K562 (cell line): ENCODE results near the gene PIK3C2G. TPM values are rescaled to one million over a fixed set of nuclear protein-coding genes. Genes with fewer than 3 reads are reported as not detected.

Experiments
- ATAC-seq: fragments of 200-7000 bp; cut with Tn5 transposase; 3 replicates; pipeline ENCODE4 v1.9.1; 2020; ENCODE audit warnings: moderate library complexity
- BruUV-seq: library from RNA; stranded (reverse); fragments of 400-500 nt; replicated peaks from 2 replicates; lab custom pipeline; 2021; lab: Mats Ljungman, UMichigan
- CTCF ChIA-PET: fragments of 300-600 bp; formaldehyde crosslinking; extraction: SDS; loops from one replicate; lab custom pipeline; 2021; ENCODE audit warnings: low intra/inter-chr PET ratio; lab: Yijun Ruan, JAX
- POLR2A ChIA-PET: fragments of 300-600, 350-650 bp; sonication (Branson Sonifier 250); formaldehyde crosslinking; extraction: SDS; loops from one replicate; lab custom pipeline; 2021; ENCODE audit warnings: antibody characterized with exemption, inconsistent platforms; lab: Yijun Ruan, JAX
- DNase-seq, 4 experiments: peaks; one replicate each; pipeline versions ENCODE4 v3.0.0 to v3.0.0-alpha.2; 2011 to 2018; ENCODE audit warnings: low spot score in 3 of 4, mixed read lengths in 3 of 4; ENCODE audit errors: extremely low read depth in 1 of 4
- FAIRE-seq: peaks from 2 replicates; lab custom pipeline; 2011; peaks lifted over from hg19 to GRCh38; lab: Jason Lieb, UNC
- H2AFZ ChIP-seq: 2 replicates; pipeline ENCODE4 v1.6.0; 2011; ENCODE audit warnings: low read depth, low read length, control low read depth, inconsistent platforms
- H3K27ac ChIP-seq: fragments of 200-600 bp; 3 replicates; pipeline ENCODE4 v1.8.0; 2011; ENCODE audit warnings: low read depth, mild to moderate bottlenecking, control low read depth, inconsistent platforms, low read length, moderate library complexity, mixed read lengths; ENCODE audit errors: extremely low read depth
- H3K27me3 ChIP-seq, 2 experiments: fragments of 300-600 bp in 1 of 2; 2 replicates in 1 of 2; 3 replicates in 1 of 2; pipeline versions ENCODE4 v1.6.0 to v1.8.0; 2011; ENCODE audit warnings: inconsistent platforms in 2 of 2, low read length in 2 of 2, mild to moderate bottlenecking in 1 of 2, mixed read lengths in 1 of 2, moderate library complexity in 1 of 2; ENCODE audit not compliant: control insufficient read depth in 2 of 2, insufficient read depth in 2 of 2
- H3K36me3 ChIP-seq: fragments of 300-600 bp; 3 replicates; pipeline ENCODE4 v1.8.0; 2011; ENCODE audit warnings: mild to moderate bottlenecking, low read length, inconsistent platforms; ENCODE audit not compliant: control insufficient read depth, insufficient read depth
- H3K4me1 ChIP-seq, 2 experiments: fragments of 200-600 bp in 1 of 2; replicated peaks in 1 of 2; 2 replicates in 1 of 2; 3 replicates in 1 of 2; pipeline versions ENCODE4 v1.5.1 to v1.8.0; 2011; ENCODE audit warnings: inconsistent platforms in 2 of 2, low read length in 2 of 2, mild to moderate bottlenecking in 1 of 2, mixed read lengths in 1 of 2, moderate library complexity in 1 of 2; ENCODE audit not compliant: control insufficient read depth in 2 of 2, insufficient read depth in 2 of 2
- H3K4me2 ChIP-seq: 2 replicates; pipeline ENCODE4 v1.6.1; 2011; ENCODE audit warnings: low read length, control low read depth, inconsistent platforms, mixed read lengths; ENCODE audit not compliant: insufficient read depth
- H3K4me3 ChIP-seq: fragments of 200-600 bp; sonication (generic), shearing (Covaris generic); 2 replicates; pipeline ENCODE4 v1.5.1; 2016; ENCODE audit warnings: control low read depth, inconsistent platforms
- H3K79me2 ChIP-seq: fragments of 200-600 bp; 3 replicates; pipeline ENCODE4 v1.8.0; 2011; ENCODE audit warnings: low read length, inconsistent platforms; ENCODE audit not compliant: control insufficient read depth, insufficient read depth
- H3K9ac ChIP-seq, 2 experiments: 2 replicates each; pipeline versions ENCODE4 v1.6.0 to v1.6.1; 2011; ENCODE audit warnings: low read depth in 2 of 2, low read length in 2 of 2, control low read depth in 1 of 2, inconsistent platforms in 1 of 2, mild to moderate bottlenecking in 1 of 2, mixed read lengths in 1 of 2; ENCODE audit not compliant: insufficient read depth in 1 of 2
- H3K9me1 ChIP-seq: one replicate; pipeline ENCODE4 v1.6.0; 2011; ENCODE audit warnings: inconsistent platforms, mild to moderate bottlenecking, low read length, moderate library complexity; ENCODE audit not compliant: control insufficient read depth, insufficient read depth
- H3K9me3 ChIP-seq: replicated peaks from 2 replicates; pipeline ENCODE4 v1.5.1; 2011; ENCODE audit warnings: low read depth, low read length, inconsistent platforms; ENCODE audit not compliant: control insufficient read depth, insufficient read depth
- H4K20me1 ChIP-seq: replicated peaks from 2 replicates; pipeline ENCODE4 v1.6.1; 2011; ENCODE audit warnings: low read length, inconsistent platforms, mixed read lengths; ENCODE audit not compliant: control insufficient read depth, insufficient read depth
- CEBPB ChIP-seq: fragments of 450-650 bp; IDR thresholded peaks from 2 replicates; pipeline ENCODE4 v1.6.1; 2016; ENCODE audit warnings: missing genetic modification characterization, missing compliant biosample characterization
- CEBPG ChIP-seq, 3 experiments: fragments of 200-800 bp in 1 of 3; sonication (Bioruptor generic) in 1 of 3; sonication (generic) in 1 of 3; formaldehyde crosslinking in 1 of 3; IDR thresholded peaks in 2 of 3; conservative IDR thresholded peaks in 1 of 3; 2 replicates each; pipeline versions ENCODE4 v1.6.1 to v1.8.0; 2016 to 2022; ENCODE audit warnings: missing compliant biosample characterization in 2 of 3, missing genetic modification characterization in 2 of 3, mild to moderate bottlenecking in 1 of 3, missing genetic modification reagents in 1 of 3
- CTBP1 ChIP-seq: fragments of 450-650 bp; IDR thresholded peaks from 2 replicates; pipeline ENCODE4 v1.6.1; 2016; ENCODE audit warnings: borderline replicate concordance
- HCFC1 ChIP-seq: IDR thresholded peaks from 2 replicates; pipeline ENCODE4 v1.6.1; 2012; ENCODE audit warnings: low read depth, low read length, improper control_type of control experiment
- KLF10 ChIP-seq: fragments of 250-450 bp; sonication (Bioruptor Pico); IDR thresholded peaks from 2 replicates; pipeline ENCODE4 v1.6.1; 2021; ENCODE audit warnings: matching md5 sums
- NFE2 ChIP-seq: IDR thresholded peaks from 2 replicates; pipeline ENCODE4 v1.6.1; 2014; ENCODE audit warnings: antibody characterized with exemption, low read depth
- NR1H2 ChIP-seq: sonication (generic); formaldehyde crosslinking; IDR thresholded peaks from 2 replicates; pipeline ENCODE4 v1.4.0; 2020; ENCODE audit warnings: mild to moderate bottlenecking, missing genetic modification reagents
- RAD51 ChIP-seq: fragments of 450-650 bp; IDR thresholded peaks from 2 replicates; pipeline ENCODE4 v1.7.1; 2016; ENCODE audit warnings: low read depth, mild to moderate bottlenecking, borderline replicate concordance
- TAL1 ChIP-seq: fragments of 450-650 bp; IDR thresholded peaks from 2 replicates; pipeline ENCODE4 v1.6.1; 2016; ENCODE audit warnings: mild to moderate bottlenecking
- THAP7 ChIP-seq: fragments of 250-450 bp; sonication (Bioruptor Pico); IDR thresholded peaks from 2 replicates; pipeline ENCODE4 v1.5.0; 2021
- ZNF232 ChIP-seq: sonication (generic); formaldehyde crosslinking; IDR thresholded peaks from 2 replicates; pipeline ENCODE4 v1.8.0; 2022; ENCODE audit warnings: mild to moderate bottlenecking, missing genetic modification reagents
- ZNF395 ChIP-seq: fragments of 200-800 bp; sonication (Bioruptor generic); IDR thresholded peaks from 2 replicates; pipeline ENCODE4 v1.6.1; 2017; ENCODE audit warnings: missing genetic modification characterization, missing compliant biosample characterization
- ZNF512 ChIP-seq: IDR thresholded peaks from 2 replicates; pipeline ENCODE4 v1.6.1; 2016; ENCODE audit warnings: missing genetic modification characterization, missing compliant biosample characterization
- WGBS: fragments of 100-300 bp; shearing (Covaris generic); methylation state at CpG from one replicate; pipeline ENCODE4 v1.1.6; 2016; ENCODE audit warnings: low coverage, mixed read lengths; ENCODE audit not compliant: insufficient coverage; ENCODE audit errors: missing lambda C conversion rate; 5-methylcytosine and 5-hydroxymethylcytosine counted together
- in situ Hi-C: fragments of 300-500 bp; cut with MboI; formaldehyde crosslinking; loops from 4 replicates; pipeline ENCODE4 v1.15.0; 2018; ENCODE audit warnings: inconsistent platforms, mixed read lengths
- intact Hi-C: fragments of 100-400 bp; cut with micrococcal nuclease; formaldehyde crosslinking; loops from 2 replicates; pipeline ENCODE4 v1.14.2; 2022
- polyA plus RNA-seq, 8 experiments: library from polyadenylated mRNA; depleted of rRNA in 4 of 8; stranded (reverse) in 5 of 8; unstranded in 3 of 8; fragments of >200 nt; fragmentation: Nextera tagmentation in 2 of 8; fragmentation: Illumina TruSeq in 1 of 8; extraction: Ambion mirVana in 2 of 8; extraction: Trizol in 1 of 8; gene quantifications; 2 replicates each; pipeline versions ENCODE4 v1.2.1 to v1.2.3, GENCODE V29; 2011 to 2014; ENCODE audit warnings: inconsistent platforms in 1 of 8, missing spikeins in 1 of 8
- total RNA-seq, 7 experiments: library from RNA; depleted of rRNA in 6 of 7; stranded (reverse); fragments of >200 nt in 6 of 7; fragmentation: Illumina TruSeq in 2 of 7; extraction: Trizol in 2 of 7; gene quantifications; 2 replicates each; pipeline versions ENCODE4 v1.2.1 to v1.2.3, GENCODE V29; 2011 to 2021; ENCODE audit warnings: low replicate concordance in 1 of 7
- TF ChIP-seq, protein P1 (sequence below): fragments of 250-450 bp; sonication (Bioruptor Pico); IDR thresholded peaks from 2 replicates; pipeline ENCODE4 v1.5.0; 2020; ENCODE audit warnings: mild to moderate bottlenecking, borderline replicate concordance
- TF ChIP-seq, protein P2 (sequence below), 2 experiments: fragments of 450-650 bp in 1 of 2; sonication (generic) in 1 of 2; formaldehyde crosslinking; conservative IDR thresholded peaks; 2 replicates each; pipeline versions ENCODE4 v1.4.0 to v1.8.1; 2020 to 2022; ENCODE audit warnings: mild to moderate bottlenecking in 1 of 2, missing genetic modification reagents in 1 of 2

Gene PIK3C2G
- total and polyA plus RNA-seq, 9 of the 15 experiments (the other 6 are each of a cell fraction or from before 2014, with no cell fraction given), result not detected

- TF ChIP-seq THAP7 (CRISPR knock-in tag), result no peak
- TF ChIP-seq CEBPB (tag), result no peak
- TF ChIP-seq ZNF232 (CRISPR knock-in tag), result no peak
Observed at GRCh38 chr12:18446061-18446644, 184.8 kb downstream of the PIK3C2G start (continued).

- Histone ChIP-seq H4K20me1 (no peaks in the 10 kb centered on the region), H3K9ac (no peak overlapping the region), H3K27ac (no peak overlapping the region), H3K36me3 (no peaks in the 10 kb centered on the region), H2AFZ (no peak overlapping the region), H3K79me2 (no peaks in the 10 kb centered on the region), H3K27me3 (no peaks in the 10 kb centered on the region), H3K4me1 (no peaks in the 10 kb centered on the region), H3K9me1 (no peaks in the 10 kb centered on the region), H3K4me2 (no peak overlapping the region), H3K4me3 (no peak overlapping the region), H3K9me3 (no peaks in the 10 kb centered on the region)
- CTCF ChIA-PET, result no interaction called here
- POLR2A ChIA-PET, result no interaction called here
- ATAC-seq (no peak), FAIRE-seq (no peak), DNase-seq (no peak)
- intact Hi-C loops, result no loop called here
- no CpG with 5 or more reads among the region's 1 CpG for WGBS
- BruUV-seq, result no TSS peak
- in situ Hi-C loops, result no loop called here
- TF ChIP-seq NR1H2 (CRISPR knock-in tag) (no peak), RAD51 (no peak), ZNF395 (CRISPR knock-in tag) (no peak), HCFC1 (no peak), TAL1 (no peak), ZNF512 (no peak), KLF10 (no peak), CEBPG (CRISPR knock-in tag; IDR thresholded peaks at IDR 0.05) (no peak), CEBPG (tag; conservative IDR thresholded peaks at IDR 0.05 in 1 of 2, IDR thresholded peaks at IDR 0.05 in 1 of 2) (no peak), CTBP1 (no peak), NFE2 (no peak)
- TF ChIP-seq, protein P1, sequence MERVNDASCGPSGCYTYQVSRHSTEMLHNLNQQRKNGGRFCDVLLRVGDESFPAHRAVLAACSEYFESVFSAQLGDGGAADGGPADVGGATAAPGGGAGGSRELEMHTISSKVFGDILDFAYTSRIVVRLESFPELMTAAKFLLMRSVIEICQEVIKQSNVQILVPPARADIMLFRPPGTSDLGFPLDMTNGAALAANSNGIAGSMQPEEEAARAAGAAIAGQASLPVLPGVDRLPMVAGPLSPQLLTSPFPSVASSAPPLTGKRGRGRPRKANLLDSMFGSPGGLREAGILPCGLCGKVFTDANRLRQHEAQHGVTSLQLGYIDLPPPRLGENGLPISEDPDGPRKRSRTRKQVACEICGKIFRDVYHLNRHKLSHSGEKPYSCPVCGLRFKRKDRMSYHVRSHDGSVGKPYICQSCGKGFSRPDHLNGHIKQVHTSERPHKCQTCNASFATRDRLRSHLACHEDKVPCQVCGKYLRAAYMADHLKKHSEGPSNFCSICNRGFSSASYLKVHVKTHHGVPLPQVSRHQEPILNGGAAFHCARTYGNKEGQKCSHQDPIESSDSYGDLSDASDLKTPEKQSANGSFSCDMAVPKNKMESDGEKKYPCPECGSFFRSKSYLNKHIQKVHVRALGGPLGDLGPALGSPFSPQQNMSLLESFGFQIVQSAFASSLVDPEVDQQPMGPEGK (CRISPR knock-in tag), result no peak
- TF ChIP-seq, protein P2, sequence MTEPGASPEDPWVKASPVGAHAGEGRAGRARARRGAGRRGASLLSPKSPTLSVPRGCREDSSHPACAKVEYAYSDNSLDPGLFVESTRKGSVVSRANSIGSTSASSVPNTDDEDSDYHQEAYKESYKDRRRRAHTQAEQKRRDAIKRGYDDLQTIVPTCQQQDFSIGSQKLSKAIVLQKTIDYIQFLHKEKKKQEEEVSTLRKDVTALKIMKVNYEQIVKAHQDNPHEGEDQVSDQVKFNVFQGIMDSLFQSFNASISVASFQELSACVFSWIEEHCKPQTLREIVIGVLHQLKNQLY (CRISPR knock-in tag; conservative IDR thresholded peaks at IDR 0.05), result no peak
Observed at GRCh38 chr12:18454330-18454729, 193.0 kb downstream of the PIK3C2G start.
